ENCODE measurements around the gene ADGRF1. TPM values are rescaled to one million over a fixed set of nuclear protein-coding genes. Genes with fewer than 3 reads are reported as not detected.
A peak's percentile ranks its signal among the peaks of the same experiment; 100 is the strongest.

Gene ADGRF1
- total and polyA plus RNA-seq, 7 donors, result not detected

GRCh38 chr6:47064274-47064673, 22.1 kb upstream of the ADGRF1 start:
- intact Hi-C loops (cut with DNase I), result no loop called here
- no peaks in the 10 kb centered on the region for H3K9me3 ChIP-seq
- WGBS, 3 donors, result 79 to 87% (median 83%) methylated on average over 2 of the region's 2 CpGs
- no peaks in the 10 kb centered on the region for H3K36me3 ChIP-seq (ENCODE audit: insufficient read depth in 1 of 2, low read depth in 1 of 2)
- ATAC-seq (no peak), DNase-seq (no peak)
- no peak overlapping the region for H3K4me3 ChIP-seq
- H3K27ac ChIP-seq, result no peak overlapping the region
- no peak for TF ChIP-seq CTCF (IDR thresholded peaks at IDR 0.05)
- H3K27me3 ChIP-seq (ENCODE audit: insufficient read depth in 3 of 3, low read length in 2 of 3), result no peaks in the 10 kb centered on the region
- no peaks in the 10 kb centered on the region for H3K4me1 ChIP-seq

- 69 to 76% (median 69%) methylated on average over 5 of the region's 5 CpGs for WGBS, 3 donors
- ATAC-seq (no peak), DNase-seq (no peak)
- Histone ChIP-seq H3K4me1 (no peaks in the 10 kb centered on the region), H3K27me3 (ENCODE audit: insufficient read depth in 3 of 3, low read length in 2 of 3) (no peaks in the 10 kb centered on the region), H3K36me3 (ENCODE audit: insufficient read depth in 1 of 2, low read depth in 1 of 2) (no peaks in the 10 kb centered on the region), H3K4me3 (no peak overlapping the region), H3K27ac (no peak overlapping the region), H3K9me3 (no peaks in the 10 kb centered on the region)
- TF ChIP-seq CTCF (IDR thresholded peaks at IDR 0.05), result no peak
- intact Hi-C loops (cut with DNase I), result no loop called here
Observed at GRCh38 chr6:47062346-47062745, 20.2 kb upstream of the ADGRF1 start.

- intact Hi-C loops (cut with DNase I), result no loop called here
- no peaks in the 10 kb centered on the region for H3K27me3 ChIP-seq (ENCODE audit: insufficient read depth in 3 of 3, low read length in 2 of 3)
- WGBS, 3 donors, result 21 to 39% (median 22%) methylated on average over 5 of the region's 5 CpGs
- H3K4me1 ChIP-seq, result no peaks in the 10 kb centered on the region
- DNase-seq (no peak), ATAC-seq (peak in 1 of 4 donors; percentile 31)
- no peak for TF ChIP-seq CTCF (IDR thresholded peaks at IDR 0.05)
- no peaks in the 10 kb centered on the region for H3K9me3 ChIP-seq
- no peak overlapping the region for H3K27ac ChIP-seq
- H3K4me3 ChIP-seq, result no peak overlapping the region
- H3K36me3 ChIP-seq (ENCODE audit: insufficient read depth in 1 of 2, low read depth in 1 of 2), result no peaks in the 10 kb centered on the region
Observed at GRCh38 chr6:47061309-47062300, 19.5 kb upstream of the ADGRF1 start.

- DNase-seq (no peak), ATAC-seq (no peak)
- H3K36me3 ChIP-seq (ENCODE audit: insufficient read depth in 1 of 2, low read depth in 1 of 2), result no peaks in the 10 kb centered on the region
- intact Hi-C loops (cut with DNase I), result no loop called here
- H3K4me1 ChIP-seq, result no peaks in the 10 kb centered on the region
- H3K27me3 ChIP-seq (ENCODE audit: insufficient read depth in 3 of 3, low read length in 2 of 3), result no peaks in the 10 kb centered on the region
- H3K9me3 ChIP-seq, result no peaks in the 10 kb centered on the region
- 75 to 84% (median 81%) methylated on average over 5 of the region's 5 CpGs for WGBS, 3 donors
- no peak for TF ChIP-seq CTCF (IDR thresholded peaks at IDR 0.05)
- H3K27ac ChIP-seq, result no peak overlapping the region
- no peak overlapping the region for H3K4me3 ChIP-seq
Observed at GRCh38 chr6:47059216-47059885, 17.2 kb upstream of the ADGRF1 start.
